Measurements from ENCODE around the gene EVX2.

GRCh38 chr2:176133389-176133788, 49.6 kb upstream of the EVX2 start:
- TF ChIP-seq L3MBTL2 (conservative IDR thresholded peaks at IDR 0.05) (no peak), SUZ12 (IDR thresholded peaks at IDR 0.05) (no peak), TARDBP (IDR thresholded peaks at IDR 0.05) (no peak)

All from HEK293T (cell line).